ENCODE measurements around the gene TCHHL1. TPM values are rescaled to one million over a fixed set of nuclear protein-coding genes. Genes with fewer than 3 reads are reported as not detected.

The TCHHL1 gene
- total and polyA plus RNA-seq, 2 of the 13 experiments (the other 11 are each of a cell fraction or from before 2014, with no cell fraction given) = not detected

DNA sequence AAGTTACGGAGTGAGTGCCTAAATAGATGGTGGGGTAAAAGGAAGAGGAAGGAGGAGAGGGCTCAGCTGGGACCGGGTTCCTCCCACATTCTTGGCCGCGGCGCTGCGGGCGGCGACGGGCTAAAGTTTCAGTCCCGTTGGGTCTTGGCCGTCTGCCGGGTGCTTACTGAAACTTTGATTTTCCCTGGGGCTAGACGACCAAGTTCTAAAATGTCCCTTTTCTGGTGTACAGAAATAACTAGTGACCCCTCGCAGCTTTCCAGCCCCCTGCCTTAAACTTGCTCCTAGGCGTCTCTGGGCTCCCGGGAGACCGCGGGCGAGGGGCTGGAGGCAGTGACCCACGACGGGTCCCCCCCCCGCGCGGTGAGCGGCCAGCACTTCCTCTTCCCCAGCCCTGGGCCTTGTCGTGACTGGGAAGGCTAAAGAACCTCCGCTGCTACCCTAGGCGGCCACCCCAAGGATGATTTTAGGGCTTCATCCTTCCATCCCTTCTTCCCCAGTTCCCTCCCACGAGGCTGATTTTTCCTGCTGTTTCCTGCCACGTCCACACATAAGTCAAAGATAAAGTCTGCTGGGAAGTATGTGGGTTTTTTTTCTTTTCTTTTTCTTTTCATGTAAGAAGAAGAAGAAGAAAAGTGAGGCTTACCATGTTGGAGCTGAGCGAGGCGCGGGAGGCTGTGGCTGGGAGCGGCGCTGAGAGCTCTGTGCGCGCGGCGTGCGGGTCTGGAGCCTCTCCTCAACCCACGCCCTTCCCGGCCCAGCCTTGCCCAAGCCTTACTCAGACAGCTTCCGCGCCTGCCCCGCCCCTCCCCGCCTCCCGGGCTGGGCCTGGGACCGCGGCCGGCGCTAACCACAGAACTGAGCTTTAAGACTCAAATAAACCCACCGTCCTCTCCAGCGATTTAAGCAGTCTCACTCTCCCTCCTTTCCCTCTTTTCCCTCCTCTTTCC is 52.3 kb downstream of the TCHHL1 start, which contains the start of gene S100A11 (continued):
- no peak for TF ChIP-seq ZNF431 (CRISPR knock-in tag; IDR thresholded peaks at IDR 0.05; ENCODE audit: borderline replicate concordance, low read depth)
- no peak for TF ChIP-seq ZNF605 (CRISPR knock-in tag; IDR thresholded peaks at IDR 0.05)
- TF ChIP-seq AGO2 (optimal IDR thresholded peaks at IDR 0.05; ENCODE audit: low read depth, low read length) = no peak
- TF ChIP-seq, protein P1, sequence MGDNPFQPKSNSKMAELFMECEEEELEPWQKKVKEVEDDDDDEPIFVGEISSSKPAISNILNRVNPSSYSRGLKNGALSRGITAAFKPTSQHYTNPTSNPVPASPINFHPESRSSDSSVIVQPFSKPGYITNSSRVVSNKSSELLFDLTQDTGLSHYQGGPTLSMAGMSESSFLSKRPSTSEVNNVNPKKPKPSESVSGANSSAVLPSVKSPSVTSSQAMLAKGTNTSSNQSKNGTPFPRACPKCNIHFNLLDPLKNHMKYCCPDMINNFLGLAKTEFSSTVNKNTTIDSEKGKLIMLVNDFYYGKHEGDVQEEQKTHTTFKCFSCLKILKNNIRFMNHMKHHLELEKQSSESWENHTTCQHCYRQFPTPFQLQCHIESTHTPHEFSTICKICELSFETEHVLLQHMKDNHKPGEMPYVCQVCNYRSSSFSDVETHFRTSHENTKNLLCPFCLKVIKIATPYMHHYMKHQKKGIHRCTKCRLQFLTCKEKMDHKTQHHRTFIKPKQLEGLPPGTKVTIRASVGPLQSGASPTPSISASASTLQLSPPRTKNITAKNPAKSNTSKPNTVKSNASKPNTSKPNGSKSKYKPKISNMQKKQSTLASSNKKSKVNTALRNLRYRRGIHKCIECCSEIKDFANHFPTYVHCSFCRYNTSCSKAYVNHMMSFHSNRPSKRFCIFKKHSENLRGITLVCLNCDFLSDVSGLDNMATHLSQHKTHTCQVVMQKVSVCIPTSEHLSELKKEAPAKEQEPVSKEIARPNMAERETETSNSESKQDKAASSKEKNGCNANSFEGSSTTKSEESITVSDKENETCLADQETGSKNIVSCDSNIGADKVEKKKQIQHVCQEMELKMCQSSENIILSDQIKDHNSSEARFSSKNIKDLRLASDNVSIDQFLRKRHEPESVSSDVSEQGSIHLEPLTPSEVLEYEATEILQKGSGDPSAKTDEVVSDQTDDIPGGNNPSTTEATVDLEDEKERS (CRISPR knock-in tag; IDR thresholded peaks at IDR 0.05) = no peak
- TF ChIP-seq AKAP8 (CRISPR knock-in tag; IDR thresholded peaks at IDR 0.05) = no peak
- peak; percentile 53; the same call in 1 of the 2 replicates for TF ChIP-seq GABPB1 (CRISPR knock-in tag; IDR thresholded peaks at IDR 0.05)
- TF ChIP-seq, protein P2, sequence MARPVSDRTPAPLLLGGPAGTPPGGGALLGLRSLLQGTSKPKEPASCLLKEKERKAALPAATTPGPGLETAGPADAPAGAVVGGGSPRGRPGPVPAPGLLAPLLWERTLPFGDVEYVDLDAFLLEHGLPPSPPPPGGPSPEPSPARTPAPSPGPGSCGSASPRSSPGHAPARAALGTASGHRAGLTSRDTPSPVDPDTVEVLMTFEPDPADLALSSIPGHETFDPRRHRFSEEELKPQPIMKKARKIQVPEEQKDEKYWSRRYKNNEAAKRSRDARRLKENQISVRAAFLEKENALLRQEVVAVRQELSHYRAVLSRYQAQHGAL (CRISPR knock-in tag; IDR thresholded peaks at IDR 0.05; ENCODE audit: not compliant biosample characterization) = no peak
- TF ChIP-seq, protein P3, sequence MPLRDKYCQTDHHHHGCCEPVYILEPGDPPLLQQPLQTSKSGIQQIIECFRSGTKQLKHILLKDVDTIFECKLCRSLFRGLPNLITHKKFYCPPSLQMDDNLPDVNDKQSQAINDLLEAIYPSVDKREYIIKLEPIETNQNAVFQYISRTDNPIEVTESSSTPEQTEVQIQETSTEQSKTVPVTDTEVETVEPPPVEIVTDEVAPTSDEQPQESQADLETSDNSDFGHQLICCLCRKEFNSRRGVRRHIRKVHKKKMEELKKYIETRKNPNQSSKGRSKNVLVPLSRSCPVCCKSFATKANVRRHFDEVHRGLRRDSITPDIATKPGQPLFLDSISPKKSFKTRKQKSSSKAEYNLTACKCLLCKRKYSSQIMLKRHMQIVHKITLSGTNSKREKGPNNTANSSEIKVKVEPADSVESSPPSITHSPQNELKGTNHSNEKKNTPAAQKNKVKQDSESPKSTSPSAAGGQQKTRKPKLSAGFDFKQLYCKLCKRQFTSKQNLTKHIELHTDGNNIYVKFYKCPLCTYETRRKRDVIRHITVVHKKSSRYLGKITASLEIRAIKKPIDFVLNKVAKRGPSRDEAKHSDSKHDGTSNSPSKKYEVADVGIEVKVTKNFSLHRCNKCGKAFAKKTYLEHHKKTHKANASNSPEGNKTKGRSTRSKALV (CRISPR knock-in tag; IDR thresholded peaks at IDR 0.05) = peak; percentile 18; the same call in 1 of the 2 replicates
- TF ChIP-seq ISL2 (CRISPR knock-in tag; IDR thresholded peaks at IDR 0.05) = no peak
- 0 out of 2 replicates have a peak, but pooled peaks have one; percentile 22 for TF ChIP-seq PCBP1 (IDR thresholded peaks at IDR 0.05; ENCODE audit: borderline replicate concordance, low read depth, low read length)
- 0 out of 2 replicates have a peak, but pooled peaks have one; percentile 19 for TF ChIP-seq GATAD2A (CRISPR knock-in tag; IDR thresholded peaks at IDR 0.05)
- TF ChIP-seq ZNF207 (IDR thresholded peaks at IDR 0.05; ENCODE audit: borderline replicate concordance) = no peak
- peak; percentile 21; the same call in 1 of the 2 replicates for TF ChIP-seq SAP130 (CRISPR knock-in tag; IDR thresholded peaks at IDR 0.05; ENCODE audit: low read depth)

All from HepG2 (cell line).